IMR-90 (cell line): ENCODE data around the gene AQP12A.

Experiments
- CHD1 ChIP-seq: IDR thresholded peaks from 2 replicates; pipeline ENCODE4 v1.6.1; 2012; ENCODE audit warnings: low read depth, low read length, improper control_type of control experiment
- POLR2A ChIP-seq: IDR thresholded peaks from 2 replicates; pipeline ENCODE4 v1.6.1; 2012; ENCODE audit warnings: mild to moderate bottlenecking, low read depth, low read length
- RAD21 ChIP-seq: IDR thresholded peaks from 2 replicates; pipeline ENCODE4 v1.6.1; 2012; ENCODE audit warnings: low read length, improper control_type of control experiment
- TF ChIP-seq, protein P1 (sequence below): conservative IDR thresholded peaks from 2 replicates; pipeline ENCODE4 v1.5.1; 2012; ENCODE audit warnings: mild to moderate bottlenecking, low read depth, low read length, improper control_type of control experiment
- TF ChIP-seq, protein P2 (sequence below): fragments of 150-350 bp; IDR thresholded peaks from 2 replicates; pipeline ENCODE4 v1.6.1; 2017; ENCODE audit warnings: mild to moderate bottlenecking, antibody characterized with exemption, low read length, low read depth

DNA sequence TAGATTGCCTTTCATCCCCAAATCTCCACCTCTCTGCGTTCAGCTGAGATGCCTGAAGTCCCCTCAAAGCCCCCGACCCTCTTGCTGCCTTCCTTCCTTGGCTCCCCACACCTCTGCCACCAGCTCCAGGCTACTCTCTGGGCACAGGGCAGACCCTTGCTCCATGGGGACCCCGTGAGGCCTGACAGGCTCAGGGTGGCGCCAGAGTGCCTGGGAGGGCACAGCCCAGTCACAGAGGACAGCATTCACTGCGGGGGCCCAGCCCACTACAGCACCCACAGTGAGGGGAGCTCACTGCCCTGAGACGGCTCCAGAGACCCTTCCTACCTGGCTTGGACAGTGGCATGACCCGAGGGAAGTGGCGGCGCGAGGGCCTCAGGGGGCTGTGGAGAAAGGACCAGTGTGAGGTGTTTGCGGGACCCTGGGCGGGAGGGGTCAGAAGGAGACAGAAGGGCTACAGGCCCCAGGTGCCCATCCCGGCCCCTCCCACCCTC, 51.0 kb downstream of the AQP12A start:
- TF ChIP-seq CHD1 (no peak), RAD21 (no peak), POLR2A (no peak)
- TF ChIP-seq, protein P1, sequence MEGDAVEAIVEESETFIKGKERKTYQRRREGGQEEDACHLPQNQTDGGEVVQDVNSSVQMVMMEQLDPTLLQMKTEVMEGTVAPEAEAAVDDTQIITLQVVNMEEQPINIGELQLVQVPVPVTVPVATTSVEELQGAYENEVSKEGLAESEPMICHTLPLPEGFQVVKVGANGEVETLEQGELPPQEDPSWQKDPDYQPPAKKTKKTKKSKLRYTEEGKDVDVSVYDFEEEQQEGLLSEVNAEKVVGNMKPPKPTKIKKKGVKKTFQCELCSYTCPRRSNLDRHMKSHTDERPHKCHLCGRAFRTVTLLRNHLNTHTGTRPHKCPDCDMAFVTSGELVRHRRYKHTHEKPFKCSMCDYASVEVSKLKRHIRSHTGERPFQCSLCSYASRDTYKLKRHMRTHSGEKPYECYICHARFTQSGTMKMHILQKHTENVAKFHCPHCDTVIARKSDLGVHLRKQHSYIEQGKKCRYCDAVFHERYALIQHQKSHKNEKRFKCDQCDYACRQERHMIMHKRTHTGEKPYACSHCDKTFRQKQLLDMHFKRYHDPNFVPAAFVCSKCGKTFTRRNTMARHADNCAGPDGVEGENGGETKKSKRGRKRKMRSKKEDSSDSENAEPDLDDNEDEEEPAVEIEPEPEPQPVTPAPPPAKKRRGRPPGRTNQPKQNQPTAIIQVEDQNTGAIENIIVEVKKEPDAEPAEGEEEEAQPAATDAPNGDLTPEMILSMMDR: no peak
- TF ChIP-seq, protein P2, sequence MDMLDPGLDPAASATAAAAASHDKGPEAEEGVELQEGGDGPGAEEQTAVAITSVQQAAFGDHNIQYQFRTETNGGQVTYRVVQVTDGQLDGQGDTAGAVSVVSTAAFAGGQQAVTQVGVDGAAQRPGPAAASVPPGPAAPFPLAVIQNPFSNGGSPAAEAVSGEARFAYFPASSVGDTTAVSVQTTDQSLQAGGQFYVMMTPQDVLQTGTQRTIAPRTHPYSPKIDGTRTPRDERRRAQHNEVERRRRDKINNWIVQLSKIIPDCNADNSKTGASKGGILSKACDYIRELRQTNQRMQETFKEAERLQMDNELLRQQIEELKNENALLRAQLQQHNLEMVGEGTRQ: no peak
